Measurements from ENCODE around the gene KRT75. TPM values are rescaled to one million over a fixed set of nuclear protein-coding genes. Genes with fewer than 3 reads are reported as not detected.

KRT75 gene
- total and polyA plus RNA-seq, 3 donors from 2014 or later = 0.19 TPM; not detected in 2

- no peaks in the 10 kb centered on the region for H3K27me3 ChIP-seq
- TF ChIP-seq POLR2A (IDR thresholded peaks at IDR 0.05) = no peak
- H3K4me1 ChIP-seq = no peaks in the 10 kb centered on the region
- no peaks in the 10 kb centered on the region for H3K36me3 ChIP-seq (ENCODE audit: low read depth, missing control alignments)
- 71 to 82% methylated on average over 9 of the region's 9 CpGs for WGBS, 2 donors
- no peak overlapping the region for H3K4me3 ChIP-seq
- H3K27ac ChIP-seq = no peak overlapping the region
- no peaks in the 10 kb centered on the region for H3K9me3 ChIP-seq
- intact Hi-C loops (cut with DNase I; ENCODE audit: low total_unique reads) = no loop called here
- no peak for DNase-seq
These were observed 7.2 kb upstream of the KRT75 start for GRCh38 chr12:52441320-52441911.

GRCh38 chr12:52440821-52441319, 6.7 kb upstream of the KRT75 start:
- H3K36me3 ChIP-seq (ENCODE audit: low read depth, missing control alignments) = no peaks in the 10 kb centered on the region
- no peak for TF ChIP-seq CTCF (IDR thresholded peaks at IDR 0.05)
- no peak for TF ChIP-seq POLR2A (IDR thresholded peaks at IDR 0.05)
- H3K9me3 ChIP-seq = no peaks in the 10 kb centered on the region
- H3K4me1 ChIP-seq = no peaks in the 10 kb centered on the region
- no peaks in the 10 kb centered on the region for H3K27me3 ChIP-seq
- H3K4me3 ChIP-seq = no peak overlapping the region
- 96 to 99% methylated on average over 5 of the region's 5 CpGs for WGBS, 2 donors
- H3K27ac ChIP-seq = no peak overlapping the region
- intact Hi-C loops (cut with DNase I; ENCODE audit: low total_unique reads) = no loop called here
- DNase-seq = no peak

- no peak overlapping the region for H3K27ac ChIP-seq
- intact Hi-C loops (cut with DNase I; ENCODE audit: low total_unique reads) = no loop called here
- DNase-seq = no peak
- WGBS, 2 donors = 79 to 86% methylated on average over 2 of the region's 2 CpGs
- no peaks in the 10 kb centered on the region for H3K4me1 ChIP-seq
- H3K4me3 ChIP-seq = no peak overlapping the region
- H3K36me3 ChIP-seq (ENCODE audit: low read depth, missing control alignments) = no peaks in the 10 kb centered on the region
- no peaks in the 10 kb centered on the region for H3K27me3 ChIP-seq
- H3K9me3 ChIP-seq = no peaks in the 10 kb centered on the region
- TF ChIP-seq CTCF (IDR thresholded peaks at IDR 0.05) (no peak), POLR2A (IDR thresholded peaks at IDR 0.05) (no peak)
These were observed 5.7 kb upstream of the KRT75 start for GRCh38 chr12:52439845-52440244.

GRCh38 chr12:52439420-52439819, 5.2 kb upstream of the KRT75 start:
- no peaks in the 10 kb centered on the region for H3K27me3 ChIP-seq
- no peak for TF ChIP-seq POLR2A (IDR thresholded peaks at IDR 0.05)
- TF ChIP-seq CTCF (IDR thresholded peaks at IDR 0.05) = no peak
- no peaks in the 10 kb centered on the region for H3K9me3 ChIP-seq
- no peak for DNase-seq
- H3K27ac ChIP-seq = no peak overlapping the region
- intact Hi-C loops (cut with DNase I; ENCODE audit: low total_unique reads) = no loop called here
- 81 to 82% methylated on average over 8 of the region's 8 CpGs for WGBS, 2 donors
- no peaks in the 10 kb centered on the region for H3K36me3 ChIP-seq (ENCODE audit: low read depth, missing control alignments)
- H3K4me1 ChIP-seq = no peaks in the 10 kb centered on the region
- no peak overlapping the region for H3K4me3 ChIP-seq

- Histone ChIP-seq H3K27ac (no peak overlapping the region), H3K4me1 (no peaks in the 10 kb centered on the region)
These were observed 4.4 kb upstream of the KRT75 start for GRCh38 chr12:52438305-52439301.

More at GRCh38 chr12:52438305-52439301, 4.4 kb upstream of the KRT75 start:
- TF ChIP-seq CTCF (IDR thresholded peaks at IDR 0.05) (no peak), POLR2A (IDR thresholded peaks at IDR 0.05) (no peak)
- no peaks in the 10 kb centered on the region for H3K36me3 ChIP-seq (ENCODE audit: low read depth, missing control alignments)
- no peak overlapping the region for H3K4me3 ChIP-seq
- H3K27me3 ChIP-seq = no peaks in the 10 kb centered on the region
- 88 to 92% methylated on average over 7 to 8 of the region's 8 CpGs for WGBS, 2 donors
- DNase-seq = no peak
- no peaks in the 10 kb centered on the region for H3K9me3 ChIP-seq
- intact Hi-C loops (cut with DNase I; ENCODE audit: low total_unique reads) = no loop called here

Measured in testis (tissue), 3 donors.